Mesenchymal stem cell (in vitro differentiated cells and primary cell): ENCODE results near the gene VWA8.

Experiments
- DNase-seq: peaks from one replicate; pipeline ENCODE4 v3.0.0-alpha.2; 2013
- H2AFZ ChIP-seq: one replicate; pipeline ENCODE4 v1.6.1; 2013; ENCODE audit warnings: low read depth, mild to moderate bottlenecking, control low read depth, inconsistent platforms, low read length, moderate library complexity
- H2AK5ac ChIP-seq: 2 replicates; pipeline ENCODE4 v1.6.1; 2013; ENCODE audit warnings: low read length, moderate library complexity, mild to moderate bottlenecking, inconsistent platforms; ENCODE audit not compliant: severe bottlenecking
- H2BK120ac ChIP-seq: one replicate; pipeline ENCODE4 v1.6.1; 2013; ENCODE audit warnings: low read depth, mild to moderate bottlenecking, inconsistent platforms, low read length, moderate library complexity
- H2BK12ac ChIP-seq, 2 experiments: one replicate each; pipeline ENCODE4 v1.6.1; 2013; ENCODE audit warnings: inconsistent platforms in 2 of 2, low read length in 2 of 2, mild to moderate bottlenecking in 2 of 2, moderate library complexity in 2 of 2, control low read depth in 1 of 2
- H2BK15ac ChIP-seq: one replicate; pipeline ENCODE4 v1.6.1; 2013; ENCODE audit warnings: mild to moderate bottlenecking, low read depth, inconsistent platforms; ENCODE audit not compliant: poor library complexity, severe bottlenecking
- H2BK5ac ChIP-seq: 2 replicates; pipeline ENCODE4 v1.6.1; 2013; ENCODE audit warnings: low read depth, mild to moderate bottlenecking, low read length, control low read depth, inconsistent platforms; ENCODE audit not compliant: poor library complexity, severe bottlenecking
- H3K14ac ChIP-seq, 2 experiments: one replicate each; pipeline ENCODE4 v1.6.1; 2013; ENCODE audit warnings: inconsistent platforms in 2 of 2, low read length in 2 of 2, control low read depth in 1 of 2, mild to moderate bottlenecking in 1 of 2, moderate library complexity in 1 of 2
- H3K18ac ChIP-seq, 2 experiments: one replicate each; pipeline ENCODE4 v1.6.1; 2013; ENCODE audit warnings: inconsistent platforms in 2 of 2, low read length in 2 of 2, control low read depth in 1 of 2, low read depth in 1 of 2, mild to moderate bottlenecking in 1 of 2
- H3K23ac ChIP-seq, 2 experiments: one replicate each; pipeline ENCODE4 v1.6.1; 2013; ENCODE audit warnings: inconsistent platforms in 2 of 2, low read length in 2 of 2, mild to moderate bottlenecking in 2 of 2, moderate library complexity in 2 of 2, control low read depth in 1 of 2
- H3K27ac ChIP-seq: 2 replicates; pipeline ENCODE4 v1.5.1; 2013; ENCODE audit warnings: mild to moderate bottlenecking, moderate library complexity, low read length, control low read depth, inconsistent platforms; ENCODE audit not compliant: poor library complexity, severe bottlenecking
- H3K27me3 ChIP-seq, 2 experiments: 2 replicates each; pipeline versions ENCODE4 v1.6.1 to v1.7.0; 2013; ENCODE audit warnings: low read length in 2 of 2, mild to moderate bottlenecking in 2 of 2, moderate library complexity in 2 of 2, control low read depth in 1 of 2, inconsistent platforms in 1 of 2; ENCODE audit not compliant: control insufficient read depth in 1 of 2, insufficient read depth in 1 of 2
- H3K36me3 ChIP-seq, 2 experiments: 2 replicates each; pipeline versions ENCODE4 v1.6.1 to v1.7.0; 2013; ENCODE audit warnings: low read length in 2 of 2, control low read depth in 1 of 2, inconsistent platforms in 1 of 2, low read depth in 1 of 2, mild to moderate bottlenecking in 1 of 2; ENCODE audit not compliant: insufficient read depth in 2 of 2, control insufficient read depth in 1 of 2
- H3K4ac ChIP-seq, 2 experiments: one replicate each; pipeline ENCODE4 v1.6.1; 2013; ENCODE audit warnings: inconsistent platforms in 2 of 2, low read length in 2 of 2, mild to moderate bottlenecking in 2 of 2, moderate library complexity in 2 of 2, control low read depth in 1 of 2, low read depth in 1 of 2
- H3K4me1 ChIP-seq: 2 replicates; pipeline ENCODE4 v1.6.1; 2013; ENCODE audit warnings: low read depth, low read length, control low read depth; ENCODE audit not compliant: control insufficient read depth, insufficient read depth
- H3K4me2 ChIP-seq: 2 replicates; pipeline ENCODE4 v1.6.1; 2013; ENCODE audit warnings: low read length, mild to moderate bottlenecking, inconsistent platforms; ENCODE audit not compliant: poor library complexity, severe bottlenecking
- H3K4me3 ChIP-seq, 2 experiments: 2 replicates each; pipeline versions ENCODE4 v1.5.1 to v1.7.0; 2013; ENCODE audit warnings: low read length in 2 of 2, mild to moderate bottlenecking in 2 of 2, control low read depth in 1 of 2, low read depth in 1 of 2; ENCODE audit not compliant: insufficient read depth in 1 of 2
- H3K79me1 ChIP-seq: replicated peaks from 2 replicates; pipeline ENCODE4 v1.6.1; 2013; ENCODE audit warnings: mild to moderate bottlenecking, control low read depth, low read length, inconsistent platforms; ENCODE audit not compliant: poor library complexity, severe bottlenecking
- H3K9ac ChIP-seq: 2 replicates; pipeline ENCODE4 v1.7.0; 2013; ENCODE audit warnings: mild to moderate bottlenecking, low read length, moderate library complexity
- H3K9me3 ChIP-seq: 2 replicates; pipeline ENCODE4 v1.7.0; 2013; ENCODE audit warnings: mild to moderate bottlenecking, low read length; ENCODE audit not compliant: control insufficient read depth
- H4K8ac ChIP-seq: one replicate; pipeline ENCODE4 v1.6.1; 2013; ENCODE audit warnings: inconsistent platforms, mild to moderate bottlenecking, low read length, moderate library complexity
- H4K91ac ChIP-seq: one replicate; pipeline ENCODE4 v1.6.1; 2013; ENCODE audit warnings: mild to moderate bottlenecking, low read length, inconsistent platforms
- whole genome bisulfite sequencing: methylation state at CpG from one replicate; pipeline ENCODE4 v1.1.7; 2013; ENCODE audit warnings: mixed read lengths; 5-methylcytosine and 5-hydroxymethylcytosine counted together

The VWA8 gene

DNA sequence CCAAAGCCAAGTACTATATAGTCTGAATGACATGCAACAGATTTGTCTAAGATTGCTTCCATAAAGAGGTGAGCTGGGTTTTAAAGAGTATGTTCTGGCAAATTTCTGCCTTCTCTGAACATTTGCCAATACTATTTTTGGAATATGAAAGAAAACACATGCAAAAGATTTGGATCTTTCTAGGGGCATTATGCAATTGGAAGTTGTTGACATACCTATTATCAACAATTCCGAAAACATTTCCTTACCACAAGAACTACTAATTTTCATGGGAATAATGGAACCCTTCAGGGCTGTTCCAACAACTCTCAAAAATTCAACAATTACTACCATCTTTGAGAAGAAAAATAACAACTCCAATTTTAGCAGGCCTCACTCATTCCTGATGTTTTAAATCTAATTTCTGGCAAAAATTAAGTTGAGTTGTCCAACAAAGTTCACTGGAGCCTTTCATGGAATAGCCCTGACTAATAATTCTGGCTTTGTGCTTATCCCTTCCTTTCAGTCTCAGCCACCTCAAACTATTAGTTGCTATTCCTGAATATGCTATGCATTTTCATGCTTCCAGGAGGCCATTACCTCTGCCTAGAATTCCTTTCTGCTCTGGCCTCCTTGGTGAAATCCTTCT lies 253.6 kb downstream of the VWA8 start:
- no peak overlapping the region for H3K9ac ChIP-seq
- H3K4me3 ChIP-seq, result no peak overlapping the region
- no peak overlapping the region for H2BK12ac ChIP-seq
- H2AK5ac ChIP-seq, result no peak overlapping the region
- H3K18ac ChIP-seq, result no peak overlapping the region
- no peak overlapping the region for H4K8ac ChIP-seq
- no peak overlapping the region for H4K91ac ChIP-seq
- H3K27me3 ChIP-seq, result no peaks in the 10 kb centered on the region
- WGBS, result 100% methylated on average over 1 of the region's 1 CpG
- no peak overlapping the region for H3K23ac ChIP-seq
- no peaks in the 10 kb centered on the region for H3K4me1 ChIP-seq
- H2BK15ac ChIP-seq, result no peak overlapping the region
- peak overlapping the region; percentile 19 for H2BK120ac ChIP-seq
- no peak overlapping the region for H2AFZ ChIP-seq
- H3K4ac ChIP-seq, result no peak overlapping the region
- no peaks in the 10 kb centered on the region for H3K79me1 ChIP-seq
- no peak overlapping the region for H3K4me2 ChIP-seq
- H3K36me3 ChIP-seq, result no peaks in the 10 kb centered on the region
- H3K27ac ChIP-seq, result no peak overlapping the region
- H2BK5ac ChIP-seq, result no peak overlapping the region
- no peak for DNase-seq
- H3K14ac ChIP-seq, result no peak overlapping the region
- no peaks in the 10 kb centered on the region for H3K9me3 ChIP-seq

DNA sequence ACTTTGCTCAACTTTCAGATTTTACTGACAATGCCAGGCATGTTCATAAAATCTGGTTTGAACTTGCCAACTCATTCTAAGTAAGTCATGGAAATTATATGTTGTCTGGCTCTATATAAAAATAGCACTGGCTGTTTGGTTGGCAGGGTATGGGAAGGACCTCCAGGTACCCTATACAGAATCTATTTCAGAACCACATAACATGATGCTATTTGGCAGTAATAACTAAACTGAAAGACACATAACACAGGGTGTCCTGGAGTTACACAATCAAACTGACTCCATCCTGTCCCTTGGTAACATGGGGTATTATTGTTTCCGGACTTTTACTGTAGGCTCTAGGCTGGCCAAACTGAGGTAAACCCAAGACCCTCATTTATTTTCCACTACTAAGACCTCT lies 254.8 kb downstream of the VWA8 start:
- Histone ChIP-seq H3K9me3 (no peaks in the 10 kb centered on the region), H3K27me3 (no peaks in the 10 kb centered on the region), H3K18ac (no peak overlapping the region), H2AK5ac (no peak overlapping the region), H3K36me3 (no peaks in the 10 kb centered on the region), H2AFZ (no peak overlapping the region), H3K23ac (no peak overlapping the region), H3K4ac (no peak overlapping the region), H3K79me1 (no peaks in the 10 kb centered on the region), H4K91ac (no peak overlapping the region), H2BK12ac (no peak overlapping the region), H3K4me1 (no peaks in the 10 kb centered on the region), H4K8ac (no peak overlapping the region), H3K14ac (no peak overlapping the region), H2BK5ac (no peak overlapping the region), H3K9ac (peak overlapping the region; percentile 5), H3K4me3 (no peak overlapping the region), H3K4me2 (no peak overlapping the region), H3K27ac (no peak overlapping the region), H2BK15ac (no peak overlapping the region), H2BK120ac (no peak overlapping the region)
- 90% methylated on average over 1 of the region's 1 CpG for WGBS
- no peak for DNase-seq

DNA sequence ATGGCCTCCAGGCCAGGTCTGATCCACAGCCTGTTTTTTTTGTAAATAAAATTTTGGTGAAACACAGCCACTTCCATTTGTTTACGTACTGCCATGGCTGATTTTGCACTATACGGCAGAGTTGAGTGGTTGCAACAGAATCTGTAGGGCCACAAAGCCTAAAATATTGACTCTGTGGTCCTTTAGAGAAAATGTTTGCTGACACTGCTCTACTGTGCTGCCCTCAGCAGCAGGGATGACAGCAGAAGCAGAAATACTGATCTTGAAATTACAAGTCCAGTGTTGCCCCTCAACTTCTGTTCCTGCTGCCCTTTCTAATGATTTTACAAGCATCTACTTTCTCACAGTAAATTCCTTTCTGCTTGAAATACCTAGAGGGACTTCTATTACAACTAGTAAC lies 258.4 kb downstream of the VWA8 start:
- no peak overlapping the region for H3K14ac ChIP-seq
- no peak overlapping the region for H2BK120ac ChIP-seq
- H3K27ac ChIP-seq, result no peak overlapping the region
- H3K27me3 ChIP-seq, result no peaks in the 10 kb centered on the region
- no peak overlapping the region for H2AK5ac ChIP-seq
- H3K4me1 ChIP-seq, result peaks cover under 1% of the 10 kb centered on the region
- H3K4me3 ChIP-seq, result no peak overlapping the region
- no peak overlapping the region for H2BK5ac ChIP-seq
- H3K79me1 ChIP-seq, result no peaks in the 10 kb centered on the region
- H2AFZ ChIP-seq, result no peak overlapping the region
- H3K9me3 ChIP-seq, result no peaks in the 10 kb centered on the region
- no peak overlapping the region for H3K23ac ChIP-seq
- H4K91ac ChIP-seq, result no peak overlapping the region
- H2BK15ac ChIP-seq, result no peak overlapping the region
- no peak overlapping the region for H3K18ac ChIP-seq
- WGBS, result 76% methylated on average over 2 of the region's 2 CpGs
- H3K9ac ChIP-seq, result no peak overlapping the region
- H2BK12ac ChIP-seq, result no peak overlapping the region
- H3K4me2 ChIP-seq, result no peak overlapping the region
- no peak for DNase-seq
- no peak overlapping the region for H3K4ac ChIP-seq
- peaks cover 0 to 12% of the 10 kb centered on the region in 2 experiments for H3K36me3 ChIP-seq
- H4K8ac ChIP-seq, result no peak overlapping the region

DNA sequence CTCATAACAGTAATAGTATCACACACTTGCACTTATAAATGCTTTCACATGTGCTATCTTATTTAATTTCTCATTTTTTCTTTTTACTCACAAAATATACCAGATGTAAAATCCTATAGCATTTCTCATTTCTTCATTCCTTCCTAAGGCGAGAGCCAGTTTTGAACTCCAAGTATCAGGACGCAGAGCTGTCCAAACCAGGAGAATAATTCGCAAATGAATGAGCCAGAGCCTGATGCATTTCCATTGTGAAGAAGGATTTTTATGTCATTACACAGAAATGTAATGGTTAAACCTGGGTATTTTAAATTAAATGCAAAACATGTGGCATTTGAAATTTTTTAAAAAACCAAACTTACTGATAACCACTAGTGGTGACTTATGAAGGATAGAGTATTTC lies 259.2 kb downstream of the VWA8 start:
- Histone ChIP-seq H3K27me3 (no peaks in the 10 kb centered on the region), H3K18ac (no peak overlapping the region), H3K4me3 (no peak overlapping the region), H3K4ac (no peak overlapping the region), H3K23ac (no peak overlapping the region), H2BK12ac (no peak overlapping the region), H3K36me3 (peaks cover 0 to 12% of the 10 kb centered on the region in 2 experiments), H2AFZ (no peak overlapping the region), H2BK5ac (no peak overlapping the region), H3K27ac (no peak overlapping the region), H4K91ac (no peak overlapping the region), H3K79me1 (no peaks in the 10 kb centered on the region), H3K9ac (no peak overlapping the region), H2AK5ac (no peak overlapping the region), H3K4me1 (peaks cover 2% of the 10 kb centered on the region), H3K14ac (no peak overlapping the region), H2BK120ac (no peak overlapping the region), H4K8ac (no peak overlapping the region), H3K9me3 (no peaks in the 10 kb centered on the region), H2BK15ac (no peak overlapping the region), H3K4me2 (no peak overlapping the region)
- no peak for DNase-seq
- WGBS, result 97% methylated on average over 3 of the region's 3 CpGs
